ENCODE measurements around the gene MAT2A.

DNA sequence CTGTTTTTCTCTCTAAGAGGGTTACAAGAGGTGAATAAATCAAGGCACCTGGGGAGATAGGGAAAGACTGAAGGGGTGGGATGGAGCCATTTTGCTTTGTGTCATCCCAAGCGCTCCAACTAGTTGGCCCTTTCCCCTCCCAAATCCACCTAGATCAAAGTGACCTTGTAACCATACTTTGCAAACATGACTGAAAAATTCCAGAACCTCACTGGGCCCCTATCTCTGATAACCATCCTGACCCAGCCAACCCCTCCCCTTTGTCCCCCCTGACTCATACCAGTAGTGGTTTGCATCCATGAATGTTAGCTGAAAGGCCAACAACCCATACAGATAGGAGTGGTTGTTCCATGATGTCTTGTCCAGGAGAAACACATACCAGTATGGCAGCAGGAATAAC is 19.2 kb downstream of the MAT2A start:
- TF ChIP-seq, protein P1, sequence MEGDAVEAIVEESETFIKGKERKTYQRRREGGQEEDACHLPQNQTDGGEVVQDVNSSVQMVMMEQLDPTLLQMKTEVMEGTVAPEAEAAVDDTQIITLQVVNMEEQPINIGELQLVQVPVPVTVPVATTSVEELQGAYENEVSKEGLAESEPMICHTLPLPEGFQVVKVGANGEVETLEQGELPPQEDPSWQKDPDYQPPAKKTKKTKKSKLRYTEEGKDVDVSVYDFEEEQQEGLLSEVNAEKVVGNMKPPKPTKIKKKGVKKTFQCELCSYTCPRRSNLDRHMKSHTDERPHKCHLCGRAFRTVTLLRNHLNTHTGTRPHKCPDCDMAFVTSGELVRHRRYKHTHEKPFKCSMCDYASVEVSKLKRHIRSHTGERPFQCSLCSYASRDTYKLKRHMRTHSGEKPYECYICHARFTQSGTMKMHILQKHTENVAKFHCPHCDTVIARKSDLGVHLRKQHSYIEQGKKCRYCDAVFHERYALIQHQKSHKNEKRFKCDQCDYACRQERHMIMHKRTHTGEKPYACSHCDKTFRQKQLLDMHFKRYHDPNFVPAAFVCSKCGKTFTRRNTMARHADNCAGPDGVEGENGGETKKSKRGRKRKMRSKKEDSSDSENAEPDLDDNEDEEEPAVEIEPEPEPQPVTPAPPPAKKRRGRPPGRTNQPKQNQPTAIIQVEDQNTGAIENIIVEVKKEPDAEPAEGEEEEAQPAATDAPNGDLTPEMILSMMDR (IDR thresholded peaks at IDR 0.05 in 2 of 3, conservative IDR thresholded peaks at IDR 0.05 in 1 of 3; ENCODE audit: borderline replicate concordance in 1 of 3, insufficient read depth in 1 of 3, low read depth in 2 of 3, low read length in 2 of 3) = no peak
- TF ChIP-seq, protein P2, sequence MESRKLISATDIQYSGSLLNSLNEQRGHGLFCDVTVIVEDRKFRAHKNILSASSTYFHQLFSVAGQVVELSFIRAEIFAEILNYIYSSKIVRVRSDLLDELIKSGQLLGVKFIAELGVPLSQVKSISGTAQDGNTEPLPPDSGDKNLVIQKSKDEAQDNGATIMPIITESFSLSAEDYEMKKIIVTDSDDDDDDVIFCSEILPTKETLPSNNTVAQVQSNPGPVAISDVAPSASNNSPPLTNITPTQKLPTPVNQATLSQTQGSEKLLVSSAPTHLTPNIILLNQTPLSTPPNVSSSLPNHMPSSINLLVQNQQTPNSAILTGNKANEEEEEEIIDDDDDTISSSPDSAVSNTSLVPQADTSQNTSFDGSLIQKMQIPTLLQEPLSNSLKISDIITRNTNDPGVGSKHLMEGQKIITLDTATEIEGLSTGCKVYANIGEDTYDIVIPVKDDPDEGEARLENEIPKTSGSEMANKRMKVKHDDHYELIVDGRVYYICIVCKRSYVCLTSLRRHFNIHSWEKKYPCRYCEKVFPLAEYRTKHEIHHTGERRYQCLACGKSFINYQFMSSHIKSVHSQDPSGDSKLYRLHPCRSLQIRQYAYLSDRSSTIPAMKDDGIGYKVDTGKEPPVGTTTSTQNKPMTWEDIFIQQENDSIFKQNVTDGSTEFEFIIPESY (IDR thresholded peaks at IDR 0.05; ENCODE audit: extremely low read depth, insufficient replicate concordance, low read length) = no peak
- TF ChIP-seq POLR2AphosphoS5 (IDR thresholded peaks at IDR 0.05; ENCODE audit: low read depth, low read length) (no peak), POLR2A (IDR thresholded peaks at IDR 0.05; ENCODE audit: borderline replicate concordance, extremely low read depth, insufficient read depth, insufficient read length) (no peak), EZH2 (IDR thresholded peaks at IDR 0.05) (no peak), EZH2phosphoT487 (IDR thresholded peaks at IDR 0.05; ENCODE audit: borderline replicate concordance) (no peak), RAD21 (IDR thresholded peaks at IDR 0.05; ENCODE audit: low read depth) (no peak), JUND (IDR thresholded peaks at IDR 0.05) (no peak), EGR1 (IDR thresholded peaks at IDR 0.05; ENCODE audit: low read depth) (no peak), ZFX (IDR thresholded peaks at IDR 0.05) (no peak), YY1 (IDR thresholded peaks at IDR 0.05; ENCODE audit: extremely low read depth, insufficient replicate concordance, low read depth, low read length) (no peak), SP1 (IDR thresholded peaks at IDR 0.05; ENCODE audit: low read depth) (no peak)
- TF ChIP-seq, protein P3, sequence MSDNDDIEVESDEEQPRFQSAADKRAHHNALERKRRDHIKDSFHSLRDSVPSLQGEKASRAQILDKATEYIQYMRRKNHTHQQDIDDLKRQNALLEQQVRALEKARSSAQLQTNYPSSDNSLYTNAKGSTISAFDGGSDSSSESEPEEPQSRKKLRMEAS (IDR thresholded peaks at IDR 0.05) = no peak
- TF ChIP-seq, protein P4, sequence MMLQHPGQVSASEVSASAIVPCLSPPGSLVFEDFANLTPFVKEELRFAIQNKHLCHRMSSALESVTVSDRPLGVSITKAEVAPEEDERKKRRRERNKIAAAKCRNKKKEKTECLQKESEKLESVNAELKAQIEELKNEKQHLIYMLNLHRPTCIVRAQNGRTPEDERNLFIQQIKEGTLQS (IDR thresholded peaks at IDR 0.05) = no peak

All from HCT116 (cell line).